Measurements from ENCODE around the gene TFPT. TPM values are rescaled to one million over a fixed set of nuclear protein-coding genes. Genes with fewer than 3 reads are reported as not detected.

The TFPT gene
- total RNA-seq, 1 experiment from 2014 or later = 55.4 TPM

DNA sequence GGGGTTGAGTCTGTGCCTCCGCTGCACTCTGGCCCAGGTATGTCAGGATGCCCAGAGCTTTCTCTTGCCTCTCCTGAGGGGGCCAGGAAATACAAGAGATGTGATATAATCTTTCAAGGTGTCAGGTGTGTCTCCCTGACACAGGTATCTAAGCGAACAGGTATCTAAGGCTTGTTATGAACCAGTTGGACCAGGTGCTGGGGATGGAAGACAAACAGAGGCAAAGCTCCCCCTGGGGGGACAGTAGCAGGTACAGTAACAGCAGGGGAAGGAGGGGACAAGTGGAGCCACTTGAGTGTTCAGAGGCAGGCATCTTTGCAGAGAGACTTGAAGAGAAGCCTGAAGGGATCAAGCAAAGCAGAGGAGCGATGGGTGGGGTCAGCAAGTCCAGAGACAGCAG, 41.5 kb upstream of the TFPT start:
- Histone ChIP-seq H3K9ac (ENCODE audit: low read length) (no peak overlapping the region), H3K9me2 (replicated peaks; ENCODE audit: low read length) (no peaks in the 10 kb centered on the region), H3K36me3 (ENCODE audit: low read depth, low read length) (peaks cover 46% of the 10 kb centered on the region), H3K27me3 (ENCODE audit: low read length) (no peaks in the 10 kb centered on the region), H3K27ac (ENCODE audit: low read length) (no peak overlapping the region), H3K4me2 (ENCODE audit: low read length) (no peak overlapping the region), H3F3A (ENCODE audit: low read length, unreplicated experiment) (no peaks in the 10 kb centered on the region), H4K20me1 (ENCODE audit: low read length) (no peaks in the 10 kb centered on the region), H3K9me3 (ENCODE audit: low read length) (no peaks in the 10 kb centered on the region), H3K4me1 (ENCODE audit: insufficient read depth, low read length) (peaks cover 26% of the 10 kb centered on the region), H3K79me2 (ENCODE audit: low read length) (peaks cover 23% of the 10 kb centered on the region), H2AFZ (ENCODE audit: low read length) (no peak overlapping the region), H3K4me3 (ENCODE audit: low read length) (no peak overlapping the region)
- ChIA-PET POLR2A (ENCODE audit: unreplicated experiment) (no interaction called here), CTCF (interaction anchor here (0.8 kb wide), 1 partner anchor 11 kb away, joined by 3 read pairs; no protein-coding TSS in a partner anchor)
- DNase-seq = no peak
- BruUV-seq (replicated peaks) = no TSS peak
- ATAC-seq = no peak
- TF ChIP-seq EZH2 (IDR thresholded peaks at IDR 0.05; ENCODE audit: low read length, unreplicated experiment) (no peak), CTCF (conservative IDR thresholded peaks at IDR 0.05; ENCODE audit: low read depth, low read length) (no peak), EZH2phosphoT487 (IDR thresholded peaks at IDR 0.05; ENCODE audit: borderline replicate concordance, low read length) (no peak)
- intact Hi-C loops (cut with micrococcal nuclease) = no loop called here

DNA sequence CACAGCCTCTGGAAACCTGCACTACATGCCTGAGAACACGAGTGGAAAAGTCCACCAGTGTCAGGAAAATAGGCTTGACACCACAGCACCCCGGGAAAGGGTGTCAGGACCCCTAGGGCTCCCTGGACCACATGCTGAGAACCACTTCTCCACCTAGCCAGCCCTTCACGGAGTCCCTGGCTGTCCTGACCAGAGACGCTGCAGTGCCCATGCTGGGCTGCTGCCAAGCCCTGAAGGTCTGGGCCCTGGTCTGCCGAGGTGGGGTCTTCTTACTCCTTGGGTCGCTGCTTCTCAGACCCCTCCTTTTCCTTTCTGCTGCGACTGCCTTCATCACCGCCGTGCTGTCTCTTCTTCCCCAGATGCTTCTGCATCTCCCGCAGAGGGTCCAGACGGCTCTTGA, 41.0 kb upstream of the TFPT start:
- ATAC-seq (no peak), DNase-seq (no peak)
- no peak overlapping the region for H3K9ac ChIP-seq (ENCODE audit: low read length)
- H3K27me3 ChIP-seq (ENCODE audit: low read length) = no peaks in the 10 kb centered on the region
- no peaks in the 10 kb centered on the region for H4K20me1 ChIP-seq (ENCODE audit: low read length)
- ChIA-PET CTCF (no interaction called here), POLR2A (ENCODE audit: unreplicated experiment) (no interaction called here)
- H3K4me2 ChIP-seq (ENCODE audit: low read length) = no peak overlapping the region
- TSS peak; percentile 1 for BruUV-seq (replicated peaks)
- peaks cover 19% of the 10 kb centered on the region for H3K79me2 ChIP-seq (ENCODE audit: low read length)
- no peaks in the 10 kb centered on the region for H3K9me2 ChIP-seq (replicated peaks; ENCODE audit: low read length)
- intact Hi-C loops (cut with micrococcal nuclease) = no loop called here
- no peak overlapping the region for H3K27ac ChIP-seq (ENCODE audit: low read length)
- H3K4me1 ChIP-seq (ENCODE audit: insufficient read depth, low read length) = peaks cover 22% of the 10 kb centered on the region
- no peaks in the 10 kb centered on the region for H3F3A ChIP-seq (ENCODE audit: low read length, unreplicated experiment)
- no peak overlapping the region for H3K4me3 ChIP-seq (ENCODE audit: low read length)
- H3K36me3 ChIP-seq (ENCODE audit: low read depth, low read length) = peaks cover 48% of the 10 kb centered on the region
- no peak overlapping the region for H2AFZ ChIP-seq (ENCODE audit: low read length)
- TF ChIP-seq EZH2phosphoT487 (IDR thresholded peaks at IDR 0.05; ENCODE audit: borderline replicate concordance, low read length) (no peak), CTCF (conservative IDR thresholded peaks at IDR 0.05; ENCODE audit: low read depth, low read length) (no peak), EZH2 (IDR thresholded peaks at IDR 0.05; ENCODE audit: low read length, unreplicated experiment) (no peak)
- H3K9me3 ChIP-seq (ENCODE audit: low read length) = no peaks in the 10 kb centered on the region

DNA sequence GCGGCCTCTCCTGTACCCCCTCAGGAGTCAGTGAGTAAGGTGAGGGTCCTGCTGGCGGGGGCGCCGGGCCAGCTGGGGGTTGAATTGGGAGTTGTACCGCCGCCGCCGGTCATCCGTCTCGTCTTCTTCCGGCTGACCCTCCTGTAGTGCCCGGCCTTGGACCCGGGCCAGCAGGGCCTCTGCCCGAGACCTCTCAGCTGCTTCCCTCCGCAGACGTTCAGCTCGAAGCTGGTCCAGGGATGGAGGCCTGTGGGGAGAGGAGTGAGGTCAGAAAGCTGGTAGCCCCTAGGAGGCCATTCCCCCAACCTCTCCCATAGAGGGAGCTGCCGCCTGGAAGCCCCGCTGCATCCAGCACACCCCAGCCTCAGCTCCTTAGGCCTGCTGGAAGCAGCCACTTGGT, 40.2 kb upstream of the TFPT start:
- intact Hi-C loops (cut with micrococcal nuclease) = no loop called here
- ATAC-seq = no peak
- POLR2A ChIA-PET (ENCODE audit: unreplicated experiment) = no interaction called here

More for the DNA sequence above, 40.2 kb upstream of the TFPT start:
- peaks cover 48% of the 10 kb centered on the region for H3K36me3 ChIP-seq (ENCODE audit: low read depth, low read length)
- no peak overlapping the region for H3K4me2 ChIP-seq (ENCODE audit: low read length)
- H2AFZ ChIP-seq (ENCODE audit: low read length) = no peak overlapping the region
- no peaks in the 10 kb centered on the region for H4K20me1 ChIP-seq (ENCODE audit: low read length)
- H3K4me3 ChIP-seq (ENCODE audit: low read length) = no peak overlapping the region
- H3K9me3 ChIP-seq (ENCODE audit: low read length) = no peaks in the 10 kb centered on the region
- DNase-seq = no peak
- H3K27ac ChIP-seq (ENCODE audit: low read length) = no peak overlapping the region
- TF ChIP-seq CTCF (conservative IDR thresholded peaks at IDR 0.05; ENCODE audit: low read depth, low read length) (no peak), EZH2phosphoT487 (IDR thresholded peaks at IDR 0.05; ENCODE audit: borderline replicate concordance, low read length) (no peak), EZH2 (IDR thresholded peaks at IDR 0.05; ENCODE audit: low read length, unreplicated experiment) (no peak)
- BruUV-seq (replicated peaks) = no TSS peak
- H3F3A ChIP-seq (ENCODE audit: low read length, unreplicated experiment) = no peaks in the 10 kb centered on the region
- H3K79me2 ChIP-seq (ENCODE audit: low read length) = peaks cover 15% of the 10 kb centered on the region
- H3K9ac ChIP-seq (ENCODE audit: low read length) = no peak overlapping the region
- H3K4me1 ChIP-seq (ENCODE audit: insufficient read depth, low read length) = peaks cover 14% of the 10 kb centered on the region
- no peaks in the 10 kb centered on the region for H3K9me2 ChIP-seq (replicated peaks; ENCODE audit: low read length)
- CTCF ChIA-PET = no interaction called here
- H3K27me3 ChIP-seq (ENCODE audit: low read length) = no peaks in the 10 kb centered on the region
